ENCODE results near the gene CLEC1B. TPM values are rescaled to one million over a fixed set of nuclear protein-coding genes. Genes with fewer than 3 reads are reported as not detected.
"Not testable (repeated sequence)": the region's sequence is repeated elsewhere in the genome, so short reads cannot be mapped to it uniquely, and the experiment has no call there.

Gene CLEC1B
- polyA plus RNA-seq, 5 donors: 1.3 to 3.0 (median 2.5) TPM

DNA sequence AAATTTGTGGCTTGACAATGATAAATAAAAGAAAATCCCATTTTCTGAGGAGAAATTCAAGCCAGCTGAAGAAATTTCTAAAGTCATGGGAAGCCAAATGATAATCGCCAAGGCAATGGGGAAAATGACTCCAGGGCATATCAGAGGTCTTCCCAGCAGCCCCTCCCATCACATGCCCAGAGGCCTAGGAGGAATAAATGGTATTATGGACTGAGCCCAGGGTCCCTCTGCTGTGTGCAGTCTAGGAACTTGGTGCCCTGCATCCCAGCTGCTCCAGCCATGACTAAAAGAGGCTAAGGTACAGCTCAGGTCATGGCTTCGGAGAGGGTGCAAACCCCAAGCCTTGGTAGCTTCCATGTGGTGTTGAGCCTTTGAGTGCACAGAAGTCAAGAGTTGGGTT is 23.3 kb downstream of the CLEC1B start:
- DNase-seq: no peak

DNA sequence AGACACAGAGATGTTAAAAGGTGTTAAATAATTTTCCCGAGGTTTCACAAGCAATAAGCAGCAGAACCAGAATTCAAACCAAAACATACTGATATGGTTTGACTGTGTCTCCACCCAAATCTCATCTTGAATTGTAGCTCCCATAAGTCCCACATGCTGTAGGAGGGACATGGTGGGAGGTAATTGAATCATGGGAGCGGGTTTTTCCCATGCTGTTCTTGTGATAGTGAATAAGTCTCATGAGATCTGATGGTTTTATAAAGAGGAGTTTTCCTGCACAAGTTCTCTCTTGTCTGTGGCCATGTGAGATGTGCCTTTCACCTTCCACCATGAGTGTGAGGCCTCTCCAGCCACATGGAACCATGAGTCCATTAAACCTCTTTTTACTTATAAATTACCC is 24.2 kb downstream of the CLEC1B start:
- DNase-seq: not testable (repeated sequence)

DNA sequence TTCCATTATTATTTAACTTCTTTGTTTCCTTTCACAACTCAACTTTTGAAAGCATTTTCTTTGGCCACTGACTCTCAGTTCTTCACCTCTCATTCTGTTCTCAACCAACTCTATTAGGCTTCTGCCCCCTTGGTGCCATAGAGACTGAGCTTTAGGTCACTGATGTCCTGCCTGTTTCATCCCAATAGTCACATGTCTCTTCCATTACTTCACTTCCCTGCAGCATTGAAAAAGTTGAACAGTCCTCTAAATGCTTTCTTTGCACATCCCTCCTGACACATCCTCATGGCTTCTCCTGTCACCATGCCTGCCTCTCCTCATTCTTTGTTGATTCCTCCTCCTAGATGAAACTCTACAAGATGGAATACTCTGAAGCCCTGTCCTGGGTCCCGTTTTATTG is 25.0 kb downstream of the CLEC1B start:
- DNase-seq: no peak

DNA sequence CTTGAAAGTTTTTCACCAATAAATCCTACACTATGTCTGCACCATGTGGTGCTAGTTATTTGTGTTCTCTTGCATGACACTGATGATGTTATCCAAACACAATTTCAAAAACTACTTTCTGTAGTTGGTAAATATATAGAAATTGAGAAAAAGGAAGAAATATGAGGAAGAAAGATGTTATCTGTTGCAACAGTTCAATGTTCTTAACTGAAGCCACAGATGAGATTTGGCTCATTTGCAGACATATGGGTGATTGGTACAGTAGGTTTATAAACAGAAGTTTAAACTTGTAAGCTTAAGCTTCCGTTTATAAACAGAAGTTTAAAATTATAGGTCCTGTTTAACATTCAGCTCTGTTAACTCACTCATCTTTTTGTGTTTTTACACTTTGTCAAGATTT is 27.7 kb downstream of the CLEC1B start, which contains the start of gene CLEC12A:
Gene CLEC12A (plus strand): TSS at position 229 of the 400 bp plus-strand sequence. CDS start 188 bp downstream, outside the sequence.
- no peak for DNase-seq

DNA sequence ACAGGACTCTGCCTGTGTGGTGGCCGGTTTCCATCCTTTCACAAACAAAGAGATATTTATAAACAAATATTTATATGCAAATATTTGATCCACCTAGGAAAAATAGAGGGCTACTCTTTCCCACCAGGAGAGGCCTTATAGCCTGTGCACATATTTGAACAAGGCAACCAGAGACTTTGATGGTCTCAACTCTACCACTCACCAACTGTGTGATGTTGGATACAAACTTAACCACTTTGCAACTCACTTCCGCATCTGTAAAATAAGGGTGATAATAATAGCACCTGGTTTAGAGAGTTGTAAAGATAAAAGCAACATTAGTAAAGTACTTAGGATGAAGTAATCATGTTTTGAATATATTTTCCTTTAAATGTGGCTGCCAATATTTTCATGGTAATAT is 29.2 kb downstream of the CLEC1B start:
- no peak for DNase-seq

DNA sequence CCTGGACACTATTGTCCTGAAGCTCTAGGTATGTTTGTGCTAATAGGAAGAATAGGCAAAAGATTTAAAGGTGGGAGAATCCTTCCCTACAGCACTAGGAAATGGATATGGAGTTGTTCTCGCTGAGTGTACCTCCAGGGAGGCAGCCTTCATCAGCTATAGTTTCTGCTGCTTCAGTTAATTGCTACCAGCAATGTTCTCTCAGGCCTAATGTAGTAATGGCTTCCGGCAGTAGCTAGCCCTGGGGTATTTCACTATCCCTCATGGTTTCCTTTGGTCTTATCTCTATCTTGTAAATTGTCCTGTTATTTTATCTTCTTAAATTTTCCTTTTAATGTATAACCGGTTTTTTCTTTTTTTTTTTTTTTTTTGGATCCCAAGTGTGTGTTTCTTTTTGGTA is 37.0 kb downstream of the CLEC1B start:
- DNase-seq: no peak

DNA sequence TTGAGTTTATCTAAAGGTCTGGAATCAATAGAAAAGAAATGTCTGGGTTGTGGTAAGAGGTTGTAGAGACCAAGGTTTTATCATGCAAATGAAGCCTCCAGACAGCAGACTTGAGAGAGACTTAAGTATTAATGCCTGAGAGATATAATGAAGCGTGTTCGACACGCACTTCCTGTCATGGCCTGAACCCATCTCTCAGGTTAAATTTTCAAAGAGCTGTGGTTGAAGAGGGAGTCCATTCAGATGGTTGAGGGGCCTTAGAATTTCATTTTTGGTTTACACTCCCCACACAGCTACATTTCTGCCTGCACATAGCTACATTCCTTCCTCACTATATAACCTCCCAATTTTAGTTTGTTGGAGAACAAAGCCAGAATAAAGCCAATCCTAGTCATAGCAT is 37.8 kb downstream of the CLEC1B start:
- DNase-seq: no peak

DNA sequence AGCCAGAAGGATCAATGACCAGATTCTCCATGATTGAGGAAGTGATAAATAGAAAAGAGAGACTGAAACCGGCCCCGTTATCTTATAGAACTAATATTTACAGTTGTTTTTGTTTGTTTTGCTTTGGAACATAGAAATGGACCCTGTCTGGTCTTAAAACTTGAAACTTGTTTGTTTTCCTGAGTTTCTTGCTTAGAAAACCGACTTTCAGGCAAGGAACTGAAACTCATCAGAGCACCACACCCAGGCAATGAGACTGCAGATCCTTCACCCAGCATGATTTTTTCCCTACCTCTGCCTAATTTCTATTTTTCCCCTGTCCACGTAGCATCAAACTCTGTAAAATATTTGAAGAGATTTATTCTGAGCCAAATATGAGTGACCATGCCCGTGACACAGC is 38.3 kb downstream of the CLEC1B start:
- no peak for DNase-seq

DNA sequence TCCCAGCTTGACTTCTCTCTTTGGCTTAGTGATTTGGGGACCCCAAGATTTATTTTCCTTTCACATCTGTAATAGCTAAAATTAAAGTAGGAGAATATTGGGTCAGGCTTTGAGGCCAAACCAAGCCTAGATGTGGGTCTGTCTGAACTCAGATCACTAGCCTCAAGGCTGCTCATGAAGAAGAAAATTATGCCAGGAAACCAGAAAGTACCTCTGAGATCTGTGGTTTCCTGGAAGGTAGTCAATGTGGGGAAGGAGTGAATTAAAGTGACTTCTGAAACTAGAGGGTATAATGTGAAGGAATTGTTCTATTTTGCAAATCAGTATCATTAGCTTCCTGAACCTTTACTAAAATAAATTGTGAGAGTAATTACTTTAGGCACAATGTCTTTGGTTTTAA is 41.1 kb downstream of the CLEC1B start:
- no peak for DNase-seq

DNA sequence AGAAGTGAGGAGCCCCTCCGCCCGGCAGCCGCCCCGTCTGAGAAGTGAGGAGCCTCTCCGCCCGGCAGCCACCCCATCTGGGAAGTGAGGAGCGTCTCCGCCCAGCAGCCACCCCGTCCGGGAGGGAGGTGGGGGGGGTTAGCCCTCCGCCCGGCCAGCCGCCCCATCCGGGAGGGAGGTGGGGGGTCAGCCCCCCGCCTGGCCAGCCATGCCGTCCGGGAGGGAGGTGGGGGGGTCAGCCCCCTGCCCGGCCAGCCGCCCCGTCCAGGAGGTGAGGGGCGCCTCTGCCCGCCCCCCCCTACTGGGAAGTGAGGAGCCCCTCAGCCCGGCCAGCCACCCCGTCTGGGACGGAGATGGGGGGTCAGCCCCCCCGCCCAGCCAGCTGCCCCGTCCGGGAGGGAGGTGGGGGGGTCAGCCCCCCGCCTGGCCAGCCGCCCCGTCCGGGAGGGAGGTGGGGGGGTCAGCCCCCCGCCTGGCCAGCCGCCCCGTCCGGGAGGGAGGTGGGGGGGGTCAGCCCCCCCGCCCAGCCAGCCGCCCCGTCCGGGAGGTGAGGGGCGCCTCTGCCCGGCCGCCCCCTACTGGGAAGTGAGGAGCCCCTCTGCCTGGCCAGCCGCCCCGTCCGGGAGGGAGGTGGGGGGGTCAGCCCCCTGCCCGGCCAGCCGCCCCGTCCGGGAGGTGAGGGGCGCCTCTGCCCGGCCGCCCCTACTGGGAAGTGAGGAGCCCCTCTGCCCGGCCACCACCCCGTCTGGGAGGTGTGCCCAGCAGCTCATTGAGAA is 45.8 kb downstream of the CLEC1B start:
- not testable (repeated sequence) for DNase-seq

DNA sequence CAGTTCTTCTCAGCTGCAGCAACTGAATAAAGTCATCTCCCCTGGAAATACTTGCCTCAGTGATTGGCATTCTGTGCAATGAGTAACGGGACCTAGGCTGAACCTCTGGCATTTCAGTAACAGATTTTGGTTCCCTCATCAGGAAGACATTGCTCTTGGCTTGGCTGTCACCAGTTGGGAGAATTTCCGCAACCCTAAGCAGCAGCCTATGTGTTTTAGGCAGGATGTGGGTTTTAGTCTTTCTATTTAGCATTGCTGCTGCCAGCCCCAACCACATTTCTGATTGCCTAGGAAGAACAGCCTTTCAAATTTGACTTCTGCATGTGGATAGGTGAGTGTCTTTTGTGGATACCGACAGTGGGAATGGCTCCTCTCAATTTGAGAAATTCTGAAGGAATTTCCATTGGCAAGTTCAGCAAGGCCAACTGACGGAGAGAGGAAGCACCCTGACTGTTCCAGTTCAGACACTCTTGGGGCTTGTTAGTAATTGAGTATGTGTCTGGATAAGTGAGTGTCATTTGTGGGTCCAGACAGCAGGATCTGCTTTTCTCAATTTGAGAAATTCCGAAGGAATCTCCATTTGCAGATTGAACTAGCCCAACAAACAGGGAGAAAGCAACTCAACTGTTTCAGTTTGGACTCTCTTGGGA is 47.8 kb downstream of the CLEC1B start:
- DNase-seq: no peak

DNA sequence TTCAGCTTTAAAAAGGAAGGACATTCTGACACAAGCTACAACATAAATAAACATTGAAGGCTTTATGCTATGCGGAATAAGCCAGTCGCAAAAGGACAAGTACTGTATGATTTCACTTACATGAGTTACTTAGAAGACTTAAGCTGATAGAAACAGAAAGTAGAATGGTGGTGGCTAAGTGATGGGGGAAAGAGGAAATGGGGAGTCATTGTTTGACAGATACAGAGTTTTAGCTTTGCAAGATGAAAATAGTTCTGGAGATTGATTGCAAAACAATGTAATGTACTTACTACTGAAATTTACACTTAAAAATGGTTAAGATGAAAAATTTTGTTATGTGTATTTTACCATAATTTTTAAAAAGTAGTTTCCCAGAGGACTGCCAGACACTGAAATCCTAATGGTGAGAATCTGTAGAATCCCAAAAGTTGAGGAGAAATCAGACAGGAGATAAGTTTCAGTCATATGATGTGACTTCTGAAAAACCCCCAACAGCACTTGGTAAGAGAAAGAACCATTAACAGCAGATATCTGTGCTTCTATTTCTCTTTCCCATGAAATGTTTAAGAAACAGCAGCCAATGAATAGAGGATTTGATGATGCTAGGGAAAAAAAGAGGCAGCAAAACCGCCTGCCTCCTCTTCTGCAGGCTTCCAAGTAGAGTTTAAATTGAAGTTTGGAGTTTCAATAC is 50.2 kb downstream of the CLEC1B start:
- no peak for DNase-seq

DNA sequence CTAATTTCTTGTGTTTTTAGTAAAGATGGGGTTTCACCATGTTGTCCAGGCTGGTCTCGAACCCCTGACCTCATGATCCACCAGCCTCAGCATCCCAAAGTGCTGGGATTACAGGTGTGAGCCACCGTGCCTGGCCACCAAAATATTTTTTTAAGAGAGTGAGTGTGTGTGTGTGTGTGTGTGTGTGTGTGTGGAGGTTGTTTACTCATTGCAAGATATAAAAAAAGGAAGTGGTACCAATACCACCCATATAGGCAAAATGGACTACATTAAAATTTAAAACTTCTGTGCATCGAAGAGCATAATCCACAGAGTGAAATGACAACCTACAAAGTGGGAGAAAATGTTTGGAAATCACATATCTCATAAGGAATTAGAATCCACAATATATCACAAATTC is 51.2 kb downstream of the CLEC1B start:
- no peak for DNase-seq

DNA sequence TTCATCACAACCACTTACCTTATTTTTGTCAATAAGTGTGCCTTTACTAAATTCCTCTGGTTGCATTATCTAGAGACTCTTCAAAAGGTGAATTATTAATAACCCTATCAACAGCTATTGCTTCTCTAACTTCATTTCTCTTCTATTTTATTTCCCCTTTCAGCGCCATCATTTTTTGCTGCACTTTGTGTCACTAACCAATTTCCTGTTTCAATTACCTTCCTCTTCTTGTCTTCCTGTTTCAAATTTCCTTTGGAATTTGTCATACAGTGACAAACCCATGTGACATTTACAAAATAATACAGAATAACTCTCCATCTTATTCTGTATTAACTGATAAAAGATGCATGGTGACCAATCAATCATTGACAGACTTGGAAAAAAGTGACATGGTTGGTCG is 54.5 kb downstream of the CLEC1B start:
- DNase-seq: no peak

DNA sequence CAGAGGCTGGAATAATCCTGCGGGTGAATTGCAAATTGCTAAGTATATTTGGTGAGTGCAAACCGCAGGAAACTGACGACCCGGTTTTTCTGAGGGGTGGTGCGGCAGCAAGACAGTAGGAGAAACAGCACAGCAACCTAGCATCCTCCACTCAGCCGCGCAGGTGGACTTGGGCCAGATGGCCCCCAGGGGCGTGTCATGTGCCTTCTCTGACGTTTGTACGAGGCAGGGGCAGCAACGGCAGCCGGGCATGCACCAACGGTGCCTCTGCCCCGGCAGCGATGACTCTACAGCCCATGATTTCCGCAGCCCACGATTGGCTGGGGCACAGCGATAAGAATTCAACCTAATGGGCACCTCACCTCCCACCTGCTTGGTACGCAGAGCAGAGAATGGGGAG is 55.7 kb downstream of the CLEC1B start:
- no peak for DNase-seq

Other genes starting within 250 kb of the CLEC1B start
- 1 to 10 TPM; 3.9 to 6.0 (median 4.9) TPM for gene CD69, start 238.2 kb downstream of the CLEC1B start, polyA plus RNA-seq (ENCODE audit: insufficient read depth in 1 of 5, insufficient read length in 5 of 5, low replicate concordance in 1 of 5)
- 1 to 10 TPM in 4 of 5 donors, under 1 TPM in 1; 0.85 to 2.5 (median 1.1) TPM for gene KLRF1, start 171.6 kb downstream of the CLEC1B start, polyA plus RNA-seq (ENCODE audit: insufficient read depth in 1 of 5, insufficient read length in 5 of 5, low replicate concordance in 1 of 5)
- gene CLEC2B, start 129.8 kb downstream of the CLEC1B start, polyA plus RNA-seq (ENCODE audit: insufficient read depth in 1 of 5, insufficient read length in 5 of 5, low replicate concordance in 1 of 5): 10 to 100 TPM; 19.3 to 39.0 (median 24.1) TPM
- not detected for gene KLRF2, start 117.6 kb downstream of the CLEC1B start, polyA plus RNA-seq (ENCODE audit: insufficient read depth in 1 of 5, insufficient read length in 5 of 5, low replicate concordance in 1 of 5)
- gene CLEC2A, start 66.8 kb downstream of the CLEC1B start, polyA plus RNA-seq (ENCODE audit: insufficient read depth in 1 of 5, insufficient read length in 5 of 5, low replicate concordance in 1 of 5): not detected
- gene CLEC12A, start 27.7 kb downstream of the CLEC1B start, polyA plus RNA-seq (ENCODE audit: insufficient read depth in 1 of 5, insufficient read length in 5 of 5, low replicate concordance in 1 of 5): 1 to 10 TPM in 3 of 5 donors, under 1 TPM in 2; 0.55 to 2.1 (median 1.2) TPM
- under 1 TPM in 4 of 5 donors, not detected in 1; 0.07 to 0.42 (median 0.29) TPM for gene CLEC12B, start 11.5 kb upstream of the CLEC1B start, polyA plus RNA-seq (ENCODE audit: insufficient read depth in 1 of 5, insufficient read length in 5 of 5, low replicate concordance in 1 of 5)
- 1 to 10 TPM; 1.3 to 2.5 (median 1.8) TPM for gene CLEC9A, start 31.6 kb upstream of the CLEC1B start, polyA plus RNA-seq (ENCODE audit: insufficient read depth in 1 of 5, insufficient read length in 5 of 5, low replicate concordance in 1 of 5)
- 10 to 100 TPM; 18.5 to 24.4 (median 19.9) TPM for gene CLEC1A, start 99.9 kb upstream of the CLEC1B start, polyA plus RNA-seq (ENCODE audit: insufficient read depth in 1 of 5, insufficient read length in 5 of 5, low replicate concordance in 1 of 5)
- 1 to 10 TPM; 2.4 to 3.7 (median 2.8) TPM for gene CLEC7A, start 131.1 kb upstream of the CLEC1B start, polyA plus RNA-seq (ENCODE audit: insufficient read depth in 1 of 5, insufficient read length in 5 of 5, low replicate concordance in 1 of 5)
- 1 to 10 TPM in 2 of 5 donors, under 1 TPM in 3; 0.31 to 1.8 (median 0.54) TPM for gene OLR1, start 173.0 kb upstream of the CLEC1B start, polyA plus RNA-seq (ENCODE audit: insufficient read depth in 1 of 5, insufficient read length in 5 of 5, low replicate concordance in 1 of 5)
- gene TMEM52B, start 179.9 kb upstream of the CLEC1B start, polyA plus RNA-seq (ENCODE audit: insufficient read depth in 1 of 5, insufficient read length in 5 of 5, low replicate concordance in 1 of 5): under 1 TPM; 0.11 to 0.82 (median 0.22) TPM
- gene GABARAPL1, start 213.8 kb upstream of the CLEC1B start, polyA plus RNA-seq (ENCODE audit: insufficient read depth in 1 of 5, insufficient read length in 5 of 5, low replicate concordance in 1 of 5): 10 to 100 TPM; 34.2 to 53.1 (median 45.0) TPM

Measured in right lung (tissue), 5 donors.